Measurements from ENCODE around the gene JAZF1.

- no peak for TF ChIP-seq CTCF (IDR thresholded peaks at IDR 0.05)
- TF ChIP-seq EP300 (IDR thresholded peaks at IDR 0.05): no peak
Observed at GRCh38 chr7:28002638-28003037, 178.0 kb downstream of the JAZF1 start.
